Neuron (in vitro differentiated cells): ENCODE data around the gene RNF34.

Source experiments
- H2AFZ ChIP-seq: one replicate; pipeline ENCODE4 v1.6.1; 2013; ENCODE audit warnings: low read depth, mild to moderate bottlenecking, inconsistent platforms, low read length, moderate library complexity
- H3K27me3 ChIP-seq: one replicate; pipeline ENCODE4 v1.6.1; 2013; ENCODE audit warnings: low read length; ENCODE audit not compliant: insufficient read depth
- H3K36me3 ChIP-seq: one replicate; pipeline ENCODE4 v1.6.1; 2013; ENCODE audit warnings: low read length; ENCODE audit not compliant: insufficient read depth
- H3K4me1 ChIP-seq: one replicate; pipeline ENCODE4 v1.6.1; 2013; ENCODE audit warnings: low read length; ENCODE audit not compliant: insufficient read depth
- H3K4me3 ChIP-seq: 2 replicates; pipeline ENCODE4 v1.5.1; 2013; ENCODE audit warnings: mild to moderate bottlenecking, low read length, moderate library complexity
- H3K9me3 ChIP-seq: one replicate; pipeline ENCODE4 v1.6.1; 2013; ENCODE audit warnings: low read length

Gene RNF34

DNA sequence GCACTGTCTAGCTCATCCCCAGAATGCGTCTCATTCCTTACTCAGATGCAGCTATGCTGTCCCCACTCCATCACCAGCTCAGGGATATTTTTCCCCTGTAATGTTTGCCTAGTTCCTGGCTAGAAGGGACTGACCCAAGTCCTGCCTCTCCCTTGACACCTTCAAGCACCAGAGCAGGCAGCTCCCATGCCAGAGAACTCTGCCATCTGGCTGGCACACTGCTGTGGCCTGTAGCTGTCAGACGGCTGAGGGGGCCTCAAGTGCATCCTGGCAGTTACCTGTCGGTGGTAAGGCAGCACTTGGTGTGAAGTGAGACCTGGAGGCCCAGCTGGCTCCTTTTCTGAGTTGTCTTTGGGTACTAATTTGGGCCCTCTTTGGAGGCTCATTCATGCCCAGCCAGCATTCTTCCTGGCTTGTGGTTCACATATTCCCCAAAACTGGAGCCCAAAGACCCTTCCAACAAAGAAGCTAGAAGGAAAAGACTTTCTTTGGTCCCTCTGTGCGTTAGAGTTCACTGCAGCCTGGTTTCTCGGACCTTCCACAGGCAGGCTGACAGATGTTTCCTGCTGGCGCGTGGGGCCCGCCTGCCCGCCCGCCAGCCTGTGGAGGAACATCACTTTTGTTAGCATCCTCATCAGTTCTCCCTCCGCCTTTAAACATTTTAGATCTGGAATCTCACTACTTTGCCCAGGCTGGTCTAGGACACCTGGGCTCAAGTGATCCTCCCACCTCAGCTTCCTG is 33.0 kb downstream of the RNF34 start:
- Histone ChIP-seq H2AFZ (no peak overlapping the region), H3K9me3 (peaks cover 9% of the 10 kb centered on the region), H3K4me1 (no peaks in the 10 kb centered on the region), H3K27me3 (no peaks in the 10 kb centered on the region), H3K36me3 (peaks cover 84% of the 10 kb centered on the region), H3K4me3 (no peak overlapping the region)

DNA sequence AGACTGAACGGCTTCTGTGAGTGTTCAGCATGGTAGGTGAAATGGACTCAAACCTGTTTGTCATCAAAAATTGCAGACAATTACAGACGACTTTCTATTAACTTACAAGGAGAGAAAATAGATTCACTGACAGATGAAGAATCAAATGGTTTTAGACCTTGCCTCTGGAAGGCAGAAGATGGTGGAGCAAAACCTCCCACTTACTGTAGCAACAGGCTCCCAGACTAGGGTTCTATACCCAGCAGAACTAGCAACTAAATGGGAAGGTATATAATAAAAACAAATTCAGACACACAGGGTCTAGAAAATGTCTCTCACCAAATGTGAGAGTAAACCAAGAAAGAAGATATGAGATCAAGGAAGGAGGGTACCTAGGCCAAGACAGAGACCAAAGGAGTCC is 36.8 kb downstream of the RNF34 start:
- Histone ChIP-seq H2AFZ (no peak overlapping the region), H3K36me3 (peaks cover 83% of the 10 kb centered on the region), H3K4me1 (no peaks in the 10 kb centered on the region), H3K9me3 (peaks cover 10% of the 10 kb centered on the region), H3K4me3 (no peak overlapping the region), H3K27me3 (no peaks in the 10 kb centered on the region)

DNA sequence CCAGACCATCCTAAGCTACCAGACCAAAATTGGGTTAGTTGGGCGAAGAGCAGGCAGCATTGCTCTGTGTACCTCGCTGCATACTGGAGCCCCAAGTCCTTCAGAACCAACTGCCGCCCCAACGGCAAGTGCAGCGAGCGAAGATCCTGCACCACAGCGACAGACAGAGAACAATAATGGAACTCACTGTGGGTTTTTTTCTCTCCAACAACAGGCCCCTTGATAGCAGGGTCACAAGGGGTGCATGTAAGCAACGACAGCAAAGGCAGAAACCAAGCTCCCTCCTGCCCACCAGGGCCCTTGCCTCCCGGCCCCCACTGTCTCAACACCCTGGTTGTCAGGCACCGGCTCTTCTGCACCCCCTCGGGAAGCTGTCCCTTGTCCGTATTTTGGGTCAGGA is 39.0 kb downstream of the RNF34 start:
- Histone ChIP-seq H3K36me3 (peaks cover 80% of the 10 kb centered on the region), H3K4me3 (no peak overlapping the region), H3K9me3 (peaks cover 10% of the 10 kb centered on the region), H2AFZ (no peak overlapping the region), H3K27me3 (no peaks in the 10 kb centered on the region), H3K4me1 (no peaks in the 10 kb centered on the region)

DNA sequence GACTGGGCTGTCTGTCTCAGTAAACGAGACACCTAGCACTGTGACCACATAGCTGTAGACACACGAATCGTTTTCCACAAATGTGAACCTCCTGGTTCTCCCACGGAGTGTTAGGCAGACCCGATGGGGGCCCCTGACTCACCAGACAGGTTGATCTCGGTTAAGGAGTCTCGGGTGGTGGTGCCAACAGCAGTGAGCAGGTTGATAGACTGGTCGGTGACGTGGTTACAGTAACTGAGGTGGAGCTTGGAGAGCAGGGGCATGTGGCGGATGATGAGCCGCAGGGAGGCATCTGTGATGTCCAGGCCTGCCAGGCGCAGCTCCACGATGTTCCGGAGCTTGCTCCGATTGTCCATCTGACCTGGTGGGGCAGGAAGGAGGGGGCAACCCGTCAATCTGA is 39.8 kb downstream of the RNF34 start:
- H3K36me3 ChIP-seq, result peaks cover 83% of the 10 kb centered on the region
- H3K27me3 ChIP-seq, result no peaks in the 10 kb centered on the region
- H3K4me1 ChIP-seq, result no peaks in the 10 kb centered on the region
- no peak overlapping the region for H3K4me3 ChIP-seq
- H3K9me3 ChIP-seq, result peaks cover 10% of the 10 kb centered on the region
- H2AFZ ChIP-seq, result no peak overlapping the region

DNA sequence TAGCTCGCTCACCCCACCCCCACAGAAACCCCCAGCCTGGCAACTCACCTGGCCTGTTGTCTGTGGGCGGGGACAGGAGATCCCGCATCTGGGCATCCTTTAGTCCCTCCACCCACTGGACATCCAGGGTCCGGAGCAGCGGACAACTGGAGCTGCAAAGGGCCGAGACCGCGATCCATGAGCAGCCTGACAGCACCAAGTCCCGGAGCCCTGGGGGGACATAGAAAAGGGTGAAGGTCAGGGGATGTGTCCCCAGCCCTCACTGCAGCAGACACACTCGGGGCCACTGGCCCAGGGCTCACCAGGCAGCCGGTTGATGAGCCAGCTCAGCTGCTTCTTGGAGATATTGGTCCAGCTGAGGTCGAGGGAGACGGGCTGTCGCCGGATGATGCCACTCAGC is 40.9 kb downstream of the RNF34 start:
- no peak overlapping the region for H2AFZ ChIP-seq
- peaks cover 82% of the 10 kb centered on the region for H3K36me3 ChIP-seq
- H3K4me3 ChIP-seq, result no peak overlapping the region
- no peaks in the 10 kb centered on the region for H3K27me3 ChIP-seq
- H3K9me3 ChIP-seq, result peaks cover 10% of the 10 kb centered on the region
- H3K4me1 ChIP-seq, result no peaks in the 10 kb centered on the region

DNA sequence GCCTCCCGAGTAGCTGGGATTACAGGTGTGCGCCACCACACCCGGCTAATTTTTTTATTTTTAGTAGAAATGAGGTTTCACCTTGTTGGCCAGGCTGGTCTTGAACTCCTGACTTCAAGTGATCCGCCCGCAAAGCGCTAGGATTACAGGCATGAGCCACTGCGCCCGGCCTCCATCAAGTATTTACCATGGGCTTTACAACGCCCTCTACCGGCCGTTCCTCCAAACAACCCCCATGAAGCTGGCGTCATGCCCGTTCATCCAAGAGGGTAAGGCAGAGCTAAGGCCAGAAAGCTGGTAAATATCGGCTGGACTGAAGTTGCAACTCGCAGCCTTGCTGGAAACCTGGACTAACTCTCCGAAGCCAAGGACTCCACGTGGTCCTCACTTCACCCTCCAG is 41.6 kb downstream of the RNF34 start:
- H3K4me3 ChIP-seq, result no peak overlapping the region
- no peak overlapping the region for H2AFZ ChIP-seq
- no peaks in the 10 kb centered on the region for H3K27me3 ChIP-seq
- H3K9me3 ChIP-seq, result peaks cover 9% of the 10 kb centered on the region
- peaks cover 76% of the 10 kb centered on the region for H3K36me3 ChIP-seq
- no peaks in the 10 kb centered on the region for H3K4me1 ChIP-seq

DNA sequence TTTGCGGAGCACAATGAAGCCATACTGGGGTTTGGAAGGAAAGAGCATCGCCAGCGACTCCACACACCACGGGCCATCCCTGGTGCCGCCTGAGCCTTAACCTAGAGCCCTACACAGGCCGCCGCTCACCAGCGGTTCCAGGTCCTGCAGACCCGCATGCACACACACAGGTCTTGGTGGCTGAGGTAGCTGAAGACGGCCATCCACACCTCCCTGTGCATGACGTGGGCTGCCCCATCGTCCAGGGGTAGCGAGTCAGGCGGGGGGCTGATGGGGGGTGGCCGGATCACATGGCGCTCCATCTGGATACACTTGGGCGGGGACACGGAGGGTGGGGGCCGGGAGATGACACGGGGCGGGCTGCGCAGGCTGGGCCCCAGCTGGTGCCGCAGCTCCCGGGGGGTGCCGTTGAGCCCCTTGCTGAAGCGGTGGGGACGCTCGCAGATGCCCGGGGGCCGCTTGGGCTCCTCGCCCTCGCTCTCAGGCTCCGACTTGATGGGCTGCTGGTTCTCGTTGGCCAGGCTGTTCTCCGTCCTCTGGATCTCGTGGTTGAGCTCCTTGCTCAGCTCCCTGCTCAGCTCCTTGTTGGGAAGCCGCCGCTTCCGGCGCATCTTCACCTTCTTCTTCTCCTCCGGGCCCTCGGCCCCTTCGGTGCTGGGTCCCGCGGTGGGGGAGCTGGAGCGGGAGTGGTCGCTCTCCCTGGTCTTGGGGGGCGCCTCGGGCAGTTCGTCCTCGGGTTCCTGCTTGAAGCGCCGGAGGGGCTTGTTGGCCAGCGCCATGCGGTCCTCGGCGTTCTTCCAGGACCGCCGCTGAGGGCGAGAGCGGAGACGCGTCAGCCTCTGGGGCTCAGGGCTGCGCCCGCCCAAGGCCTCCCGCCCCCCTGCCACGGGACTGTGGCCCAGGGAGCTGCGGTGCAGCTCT is 42.4 kb downstream of the RNF34 start:
- Histone ChIP-seq H2AFZ (no peak overlapping the region), H3K9me3 (peaks cover 3% of the 10 kb centered on the region), H3K27me3 (no peaks in the 10 kb centered on the region), H3K4me3 (no peak overlapping the region), H3K36me3 (peaks cover 69% of the 10 kb centered on the region), H3K4me1 (no peaks in the 10 kb centered on the region)

DNA sequence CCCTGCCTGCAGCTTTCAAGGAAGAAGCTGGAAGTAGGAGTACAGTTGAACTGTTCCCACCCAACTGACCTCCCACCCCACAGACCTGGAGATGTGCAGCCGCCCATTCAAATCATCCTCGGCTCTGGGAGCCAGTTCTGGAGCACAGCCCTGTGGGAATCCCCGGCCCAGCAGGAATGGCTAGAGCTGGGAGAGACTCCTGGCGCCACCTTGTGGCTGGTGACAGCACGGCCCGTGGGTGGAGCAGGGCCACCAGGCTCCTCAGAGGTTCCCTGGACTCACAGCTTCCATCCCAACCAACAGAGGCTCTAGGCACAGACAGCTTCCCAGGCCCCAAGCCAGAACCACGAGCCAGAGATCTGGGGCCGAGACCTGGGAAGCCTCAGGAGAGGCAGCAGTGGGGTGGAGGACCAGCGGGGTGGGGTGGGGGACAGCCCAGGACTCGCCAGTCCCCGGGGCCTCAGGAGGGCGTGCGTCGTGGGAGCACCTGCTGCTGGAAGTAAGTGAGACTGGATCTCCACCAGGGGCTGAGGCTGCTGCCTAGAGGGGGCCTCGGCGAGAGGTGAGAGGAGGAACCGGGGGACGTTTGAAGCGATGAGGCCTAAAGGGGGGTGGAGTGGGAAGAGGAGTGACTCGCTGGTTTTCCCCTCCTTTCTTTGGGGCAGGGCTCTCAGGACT is 43.4 kb downstream of the RNF34 start:
- Histone ChIP-seq H3K36me3 (peaks cover 65% of the 10 kb centered on the region), H3K27me3 (no peaks in the 10 kb centered on the region), H3K4me1 (no peaks in the 10 kb centered on the region), H3K4me3 (no peak overlapping the region), H2AFZ (no peak overlapping the region), H3K9me3 (peaks cover 2% of the 10 kb centered on the region)

DNA sequence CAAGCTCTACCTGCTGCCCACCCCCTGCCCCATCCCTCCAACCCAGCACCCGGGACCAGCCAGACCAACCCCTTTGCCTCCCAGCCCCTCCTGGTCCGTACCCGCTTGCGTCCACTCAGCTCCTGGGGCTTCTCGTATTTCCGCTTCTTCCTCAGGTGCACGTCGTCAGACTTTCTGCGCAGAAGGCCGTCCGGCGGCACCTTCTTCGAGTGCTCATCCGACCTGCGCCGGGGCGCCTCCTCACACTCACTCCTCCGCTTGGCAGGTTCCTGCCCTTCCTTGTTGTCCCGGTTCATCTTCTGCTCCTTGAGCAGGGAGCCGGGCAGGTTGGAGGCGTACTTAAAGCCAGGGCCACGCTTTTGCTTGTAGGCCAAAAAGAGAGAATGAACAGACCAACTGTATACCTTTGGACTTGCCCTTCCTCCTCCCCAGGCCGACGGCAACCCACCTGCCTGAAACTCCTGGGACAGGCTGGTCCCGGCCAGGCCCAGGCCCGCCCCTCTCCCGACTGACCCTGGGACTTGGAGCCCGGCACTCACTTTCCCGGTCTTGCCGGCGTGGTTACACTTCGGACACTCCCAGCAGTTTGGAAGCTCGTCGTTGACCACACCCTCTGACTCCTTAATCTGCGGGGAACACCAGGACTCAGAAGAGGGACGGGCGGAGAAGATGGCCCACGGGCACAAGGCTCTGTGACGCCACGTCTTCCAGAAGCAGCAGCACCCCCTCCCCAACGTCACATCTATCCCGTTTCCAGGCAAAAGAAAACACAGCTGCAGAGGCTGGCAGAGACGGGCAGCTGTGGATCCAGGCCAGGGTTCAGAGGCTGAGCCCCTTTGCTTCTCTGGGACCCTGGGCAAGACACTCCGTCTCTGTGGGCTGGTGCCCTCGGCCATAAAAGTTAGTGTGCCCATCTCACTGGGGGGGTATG is 44.3 kb downstream of the RNF34 start:
- Histone ChIP-seq H3K4me1 (no peaks in the 10 kb centered on the region), H3K27me3 (no peaks in the 10 kb centered on the region), H2AFZ (no peak overlapping the region), H3K36me3 (peaks cover 62% of the 10 kb centered on the region), H3K4me3 (no peak overlapping the region), H3K9me3 (no peaks in the 10 kb centered on the region)

DNA sequence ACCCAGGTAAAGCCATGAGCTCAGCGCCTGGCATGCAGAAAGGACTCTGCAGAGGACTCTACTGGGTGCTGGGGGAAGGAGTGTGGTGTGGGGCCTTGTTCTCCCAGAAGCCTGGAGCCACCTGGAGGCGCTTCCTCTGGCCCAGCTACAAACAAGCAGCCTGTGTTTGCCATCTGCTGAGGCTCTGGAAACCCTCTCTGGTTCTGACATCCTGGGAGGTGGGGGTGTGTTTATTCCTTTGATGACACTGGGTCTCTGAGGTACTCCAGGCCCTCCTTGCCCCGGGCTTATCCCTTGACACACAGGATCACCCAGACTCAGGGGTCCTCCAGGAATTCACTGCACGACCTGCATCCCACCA is 44.9 kb downstream of the RNF34 start:
- H3K4me1 ChIP-seq, result no peaks in the 10 kb centered on the region
- no peak overlapping the region for H3K4me3 ChIP-seq

DNA sequence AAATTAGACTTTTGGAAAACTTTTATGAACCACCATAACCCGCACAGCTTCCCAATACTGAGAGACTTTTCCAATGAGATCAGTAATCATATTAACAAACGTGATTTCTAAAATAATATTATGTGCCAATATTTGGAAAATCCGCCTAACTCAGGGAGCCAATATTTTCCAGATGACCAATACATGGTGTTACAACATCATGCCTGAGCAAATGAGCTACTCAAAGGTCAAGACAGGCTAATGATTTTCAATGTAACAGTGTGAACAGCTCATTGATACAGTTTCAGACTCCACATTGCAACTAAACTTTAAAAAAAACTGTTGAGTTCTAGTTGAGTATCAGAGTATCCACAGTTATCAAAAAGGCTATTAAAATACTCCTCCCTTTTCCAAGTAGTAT is 46.8 kb downstream of the RNF34 start:
- no peak overlapping the region for H2AFZ ChIP-seq
- no peak overlapping the region for H3K4me3 ChIP-seq
- no peaks in the 10 kb centered on the region for H3K27me3 ChIP-seq
- H3K36me3 ChIP-seq, result peaks cover 46% of the 10 kb centered on the region
- no peaks in the 10 kb centered on the region for H3K4me1 ChIP-seq
- no peaks in the 10 kb centered on the region for H3K9me3 ChIP-seq

More for the DNA sequence above, 44.9 kb downstream of the RNF34 start:
- Histone ChIP-seq H3K27me3 (no peaks in the 10 kb centered on the region), H3K9me3 (no peaks in the 10 kb centered on the region), H2AFZ (no peak overlapping the region), H3K36me3 (peaks cover 59% of the 10 kb centered on the region)

DNA sequence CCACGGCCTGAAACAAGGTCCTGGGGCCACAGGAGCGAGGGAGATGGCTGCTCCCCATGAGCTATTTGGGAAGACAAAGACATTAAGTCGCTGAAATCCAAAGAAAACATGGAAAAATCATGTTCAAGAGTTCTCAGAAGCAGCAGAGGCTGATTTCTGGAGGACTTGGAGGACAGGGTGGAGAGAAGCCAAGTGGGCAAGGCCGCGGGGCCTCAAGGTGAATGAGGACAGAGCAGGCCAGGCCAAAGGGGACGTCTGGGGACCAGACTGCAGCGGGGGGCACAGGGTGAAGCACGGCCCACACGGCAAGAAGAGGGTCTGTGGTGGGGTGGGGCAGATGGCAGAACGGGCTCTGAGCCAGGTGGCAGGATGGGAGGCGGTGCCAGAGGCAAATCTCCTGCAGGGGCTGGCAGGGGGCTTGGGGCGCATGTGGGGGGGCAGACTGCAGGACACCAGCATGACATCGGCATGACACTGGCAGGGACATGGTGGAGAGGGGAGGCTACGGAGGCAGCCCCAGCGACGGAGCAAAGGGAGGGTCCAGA is 48.9 kb downstream of the RNF34 start:
- Histone ChIP-seq H3K4me1 (no peaks in the 10 kb centered on the region), H3K9me3 (no peaks in the 10 kb centered on the region), H3K4me3 (no peak overlapping the region), H3K27me3 (no peaks in the 10 kb centered on the region), H3K36me3 (peaks cover 44% of the 10 kb centered on the region), H2AFZ (no peak overlapping the region)
